ENCODE data around the gene KIAA1191.

Gene KIAA1191

DNA sequence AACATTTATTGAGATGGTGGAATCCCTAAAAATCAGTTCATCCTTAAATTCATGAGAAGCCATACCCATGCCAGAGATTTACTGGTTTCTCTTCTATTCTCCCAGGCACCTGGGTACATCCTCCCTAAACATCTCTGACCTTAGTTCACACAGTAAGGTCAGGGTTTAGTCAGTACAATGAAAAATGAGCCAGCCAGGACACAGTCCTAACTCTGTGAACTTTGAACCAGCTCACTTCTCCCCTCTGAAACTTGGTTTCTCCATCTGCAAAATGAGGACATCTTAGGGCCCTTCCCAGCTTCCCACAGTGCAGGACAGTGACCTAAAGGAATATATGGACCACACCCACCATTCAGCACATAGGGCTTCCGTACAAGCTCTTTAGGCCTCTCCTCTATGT lies 24.9 kb upstream of the KIAA1191 start:
- peaks cover 0 to 67% (median 58%) of the 10 kb centered on the region in 11 experiments; a peak in 20 of 22 replicates for H4K20me1 ChIP-seq
- H3K9ac ChIP-seq: peak overlapping the region; percentile 91 to 99 (median 97); a peak in 20 of 22 replicates
- H3K4me3 ChIP-seq: peak overlapping the region in 9 of 10 experiments; percentile 77 to 91 (median 85); a peak in 17 of 20 replicates
- TF ChIP-seq Cebpa-rat (IDR thresholded peaks at IDR 0.05): no peak
- H3K4me1 ChIP-seq: peaks cover 32 to 56% (median 40%) of the 10 kb centered on the region in 10 experiments
- H3K9me3 ChIP-seq (replicated peaks in 1 of 11): no peaks in the 10 kb centered on the region
- peak overlapping the region; percentile 83 to 100 (median 94) for H3K4me2 ChIP-seq
- peak overlapping the region in 1 of 11 experiments; percentile 99; a peak in 1 of 22 replicates for H3K27ac ChIP-seq
- H3K27me3 ChIP-seq: no peaks in the 10 kb centered on the region
- peaks cover 51 to 78% (median 74%) of the 10 kb centered on the region in 11 experiments for H3K36me3 ChIP-seq

DNA sequence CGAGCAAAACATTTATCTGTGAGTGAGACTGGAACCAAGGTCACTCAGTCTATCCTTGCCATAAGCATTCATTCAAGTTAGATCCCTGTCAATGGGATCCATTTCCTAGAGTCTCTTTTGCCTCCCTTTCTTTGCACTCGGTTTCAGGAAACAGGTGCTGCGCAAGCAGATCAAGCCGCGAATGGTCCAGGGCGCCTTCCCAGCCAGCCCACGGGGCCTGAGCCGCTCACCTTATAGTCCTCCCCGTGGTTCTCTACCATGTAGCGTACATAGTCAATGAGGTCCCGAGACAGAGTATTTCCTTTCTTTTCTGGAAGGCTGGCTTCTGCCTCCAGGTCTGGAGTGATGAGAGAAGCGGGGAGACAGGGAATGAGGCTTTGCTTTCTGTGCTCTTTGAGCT lies 23.4 kb upstream of the KIAA1191 start:
- H3K9ac ChIP-seq: peak overlapping the region in 2 of 11 experiments; percentile 26 to 46; a peak in 2 of 22 replicates
- H3K4me2 ChIP-seq: peak overlapping the region in 9 of 11 experiments; percentile 21 to 100 (median 94); a peak in 13 of 22 replicates
- H3K27me3 ChIP-seq: no peaks in the 10 kb centered on the region
- H3K4me3 ChIP-seq: no peak overlapping the region
- no peak overlapping the region for H3K27ac ChIP-seq
- H3K4me1 ChIP-seq: peaks cover 30 to 42% (median 34%) of the 10 kb centered on the region in 10 experiments
- peaks cover 0 to 82% (median 58%) of the 10 kb centered on the region in 11 experiments; a peak in 20 of 22 replicates for H4K20me1 ChIP-seq
- no peak for TF ChIP-seq Cebpa-rat (IDR thresholded peaks at IDR 0.05)
- no peaks in the 10 kb centered on the region for H3K9me3 ChIP-seq (replicated peaks in 1 of 11)
- peaks cover 61 to 75% (median 70%) of the 10 kb centered on the region in 11 experiments for H3K36me3 ChIP-seq

DNA sequence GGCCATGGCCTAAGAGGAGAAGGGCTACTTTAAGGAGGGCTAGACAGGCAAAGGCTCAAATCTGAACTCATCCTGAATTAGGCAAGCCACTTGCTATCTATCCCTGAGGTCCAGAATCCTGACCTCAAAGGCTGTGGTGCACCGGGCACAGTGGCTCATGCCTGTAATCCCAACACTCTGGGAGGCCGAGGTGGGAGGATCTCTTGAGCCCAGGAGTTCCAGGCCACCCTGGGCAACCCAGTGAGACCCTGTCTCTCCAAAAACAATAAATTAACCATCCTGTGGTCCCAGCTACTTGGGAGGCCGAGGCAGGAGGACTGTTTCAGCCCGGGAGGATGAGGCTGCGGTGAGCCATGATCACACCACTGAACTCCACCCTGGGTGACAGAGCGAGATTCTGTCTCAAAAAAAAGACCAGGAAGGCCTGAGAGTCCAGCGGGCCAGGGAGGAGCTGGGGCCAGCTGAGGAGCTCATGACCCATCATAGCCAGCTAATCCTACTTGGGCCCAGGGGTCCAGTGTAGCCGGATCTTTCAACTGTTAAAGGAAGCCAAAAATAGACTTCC lies 22.9 kb upstream of the KIAA1191 start:
- no peak for TF ChIP-seq Cebpa-rat (IDR thresholded peaks at IDR 0.05)
- peaks cover 61 to 78% (median 72%) of the 10 kb centered on the region in 11 experiments for H3K36me3 ChIP-seq
- no peak overlapping the region for H3K27ac ChIP-seq

GRCh38 chr5:176383961-176384360 lies 22.4 kb upstream of the KIAA1191 start:
- H3K27me3 ChIP-seq: no peaks in the 10 kb centered on the region
- no peak overlapping the region for H3K4me2 ChIP-seq
- no peak overlapping the region for H3K4me3 ChIP-seq
- no peak for TF ChIP-seq Cebpa-rat (IDR thresholded peaks at IDR 0.05)
- H3K27ac ChIP-seq: no peak overlapping the region
- peaks cover 61 to 83% (median 77%) of the 10 kb centered on the region in 11 experiments for H3K36me3 ChIP-seq
- 0 out of 22 replicates have a peak overlapping the region, but pooled peaks of 1 of the 11 experiments have one; percentile 26 for H3K9ac ChIP-seq
- peaks cover 25 to 42% (median 29%) of the 10 kb centered on the region in 10 experiments for H3K4me1 ChIP-seq
- H3K9me3 ChIP-seq (replicated peaks in 1 of 11): no peaks in the 10 kb centered on the region
- H4K20me1 ChIP-seq: peaks cover 0 to 91% (median 58%) of the 10 kb centered on the region in 11 experiments; a peak in 20 of 22 replicates

More for the DNA sequence above, 22.9 kb upstream of the KIAA1191 start:
- Histone ChIP-seq H3K9me3 (replicated peaks in 1 of 11) (no peaks in the 10 kb centered on the region), H3K4me2 (peak overlapping the region in 2 of 11 experiments; percentile 12 to 88; a peak in 2 of 22 replicates), H3K4me1 (peaks cover 25 to 42% (median 29%) of the 10 kb centered on the region in 10 experiments), H3K4me3 (no peak overlapping the region), H3K27me3 (no peaks in the 10 kb centered on the region), H4K20me1 (peaks cover 0 to 88% (median 58%) of the 10 kb centered on the region in 11 experiments; a peak in 20 of 22 replicates), H3K9ac (peak overlapping the region in 1 of 11 experiments; percentile 26; a peak in 2 of 22 replicates)

DNA sequence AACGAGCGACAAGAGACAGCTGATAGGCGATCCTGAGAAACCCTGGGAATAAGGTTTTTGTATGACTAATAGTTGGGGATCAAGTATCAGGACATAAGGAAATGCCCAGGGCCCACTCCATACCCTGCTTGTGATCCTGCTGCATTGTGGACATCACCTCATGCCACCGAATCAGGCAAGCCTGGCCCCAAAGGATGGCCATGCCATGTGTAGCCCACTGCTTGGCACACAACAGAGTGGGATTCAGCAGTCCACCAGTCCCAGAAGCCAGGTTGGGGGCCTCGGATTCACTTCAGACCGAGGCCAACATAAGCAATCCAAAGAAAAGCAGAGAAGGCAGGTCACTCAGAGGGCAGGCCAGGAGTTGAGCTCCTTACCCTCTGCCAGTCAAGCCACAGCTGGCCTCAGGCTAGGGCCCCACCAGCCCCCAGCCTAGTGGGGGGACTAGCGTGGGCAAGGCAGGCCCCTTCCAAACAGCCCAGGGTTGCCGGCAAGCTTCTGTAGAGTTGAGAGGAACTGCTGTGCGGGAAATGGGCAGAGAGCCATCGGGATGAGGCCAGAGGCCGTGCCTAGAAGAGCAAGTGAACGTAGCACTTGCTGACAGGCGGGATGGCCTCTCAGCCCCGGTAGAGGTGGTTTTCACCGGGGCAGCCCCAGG lies 21.8 kb upstream of the KIAA1191 start:
- Histone ChIP-seq H3K4me3 (no peak overlapping the region), H4K20me1 (peaks cover 0 to 91% (median 58%) of the 10 kb centered on the region in 11 experiments; a peak in 20 of 22 replicates), H3K9me3 (replicated peaks in 1 of 11) (no peaks in the 10 kb centered on the region), H3K27ac (no peak overlapping the region), H3K27me3 (no peaks in the 10 kb centered on the region), H3K4me2 (no peak overlapping the region), H3K4me1 (peaks cover 25 to 42% (median 29%) of the 10 kb centered on the region in 10 experiments), H3K9ac (no peak overlapping the region), H3K36me3 (peaks cover 61 to 88% (median 83%) of the 10 kb centered on the region in 11 experiments)
- TF ChIP-seq Cebpa-rat (IDR thresholded peaks at IDR 0.05): no peak

DNA sequence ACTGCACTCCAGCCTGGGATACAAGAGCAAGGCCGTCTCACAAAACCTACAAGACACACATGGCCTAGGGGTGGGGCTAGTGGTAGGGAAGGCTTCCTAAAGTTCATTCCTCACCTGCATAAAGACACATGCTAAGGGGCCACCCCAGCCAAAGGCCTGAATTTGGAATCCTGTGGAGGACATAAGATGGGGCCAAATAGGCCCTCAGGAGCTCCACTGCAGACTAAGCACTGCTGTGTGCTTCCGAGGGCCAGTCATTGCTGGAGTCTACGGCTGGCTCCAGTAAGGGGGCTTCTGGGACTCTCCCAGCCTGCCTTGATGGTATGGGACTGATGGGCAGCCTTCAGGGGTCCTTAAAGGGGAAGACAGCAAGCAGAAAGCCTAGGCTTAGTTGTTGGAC lies 21.2 kb upstream of the KIAA1191 start:
- no peak overlapping the region for H3K4me3 ChIP-seq
- no peaks in the 10 kb centered on the region for H3K27me3 ChIP-seq
- H3K9ac ChIP-seq: no peak overlapping the region
- H3K9me3 ChIP-seq (replicated peaks in 1 of 11): no peaks in the 10 kb centered on the region
- peaks cover 0 to 93% (median 58%) of the 10 kb centered on the region in 11 experiments; a peak in 20 of 22 replicates for H4K20me1 ChIP-seq
- no peak for TF ChIP-seq Cebpa-rat (IDR thresholded peaks at IDR 0.05)
- H3K4me1 ChIP-seq: peaks cover 25 to 42% (median 29%) of the 10 kb centered on the region in 10 experiments
- peaks cover 61 to 94% (median 86%) of the 10 kb centered on the region in 11 experiments for H3K36me3 ChIP-seq
- H3K4me2 ChIP-seq: no peak overlapping the region
- no peak overlapping the region for H3K27ac ChIP-seq

DNA sequence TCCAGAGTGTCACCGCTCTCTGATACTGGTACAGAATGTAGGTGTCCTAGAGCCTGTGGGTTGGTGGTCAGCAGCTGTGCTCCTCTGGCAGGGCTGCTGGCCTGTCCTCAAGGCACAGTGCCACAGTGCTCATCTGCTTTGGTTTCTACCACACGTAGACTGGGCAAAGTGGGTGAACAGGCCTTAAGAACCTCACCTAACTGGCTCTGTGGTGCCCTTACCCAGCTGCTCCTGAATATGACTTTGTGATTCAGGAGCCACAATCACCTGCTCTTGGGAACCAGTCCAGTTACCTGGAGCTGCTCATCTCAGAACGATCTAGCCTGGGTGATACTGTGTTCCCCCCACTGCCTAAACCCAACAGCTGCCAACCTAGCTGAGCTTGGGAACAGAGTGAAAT lies 20.4 kb upstream of the KIAA1191 start:
- peaks cover 61 to 95% (median 83%) of the 10 kb centered on the region in 11 experiments for H3K36me3 ChIP-seq
- H4K20me1 ChIP-seq: peaks cover 0 to 86% (median 53%) of the 10 kb centered on the region in 11 experiments; a peak in 20 of 22 replicates
- no peak overlapping the region for H3K4me2 ChIP-seq
- H3K9ac ChIP-seq: no peak overlapping the region
- no peaks in the 10 kb centered on the region for H3K9me3 ChIP-seq (replicated peaks in 1 of 11)
- no peaks in the 10 kb centered on the region for H3K27me3 ChIP-seq
- no peak overlapping the region for H3K4me3 ChIP-seq
- H3K4me1 ChIP-seq: peaks cover 20 to 36% (median 22%) of the 10 kb centered on the region in 10 experiments
- no peak for TF ChIP-seq Cebpa-rat (IDR thresholded peaks at IDR 0.05)
- no peak overlapping the region for H3K27ac ChIP-seq

DNA sequence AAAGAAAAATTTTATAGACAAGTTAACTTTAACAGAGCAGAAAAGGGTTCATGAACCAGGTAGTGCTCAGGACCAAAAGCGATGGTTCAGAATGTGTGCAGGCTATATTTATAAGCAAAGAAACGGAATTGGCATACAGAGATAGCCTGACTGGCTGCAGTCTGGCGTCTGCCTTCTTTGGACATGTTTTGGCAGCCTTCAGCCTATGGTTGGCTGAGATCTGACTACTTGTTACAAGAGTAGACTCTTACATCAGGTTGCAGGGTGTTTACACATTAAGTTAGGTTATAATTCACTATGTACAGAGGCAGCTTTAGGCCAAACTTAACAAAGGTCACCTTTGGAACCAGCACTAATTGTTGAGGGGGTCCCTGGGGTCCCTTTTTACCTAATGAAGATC lies 19.9 kb upstream of the KIAA1191 start:
- no peak overlapping the region for H3K27ac ChIP-seq
- no peak overlapping the region for H3K4me2 ChIP-seq
- TF ChIP-seq Cebpa-rat (IDR thresholded peaks at IDR 0.05): no peak
- H4K20me1 ChIP-seq: peaks cover 0 to 81% (median 47%) of the 10 kb centered on the region in 11 experiments; a peak in 20 of 22 replicates
- peaks cover 14 to 31% (median 17%) of the 10 kb centered on the region in 10 experiments for H3K4me1 ChIP-seq
- H3K4me3 ChIP-seq: no peak overlapping the region
- H3K9me3 ChIP-seq (replicated peaks in 1 of 11): no peaks in the 10 kb centered on the region
- H3K27me3 ChIP-seq: no peaks in the 10 kb centered on the region
- peaks cover 58 to 93% (median 77%) of the 10 kb centered on the region in 11 experiments for H3K36me3 ChIP-seq
- no peak overlapping the region for H3K9ac ChIP-seq

- Histone ChIP-seq H4K20me1 (peaks cover 0 to 65% (median 32%) of the 10 kb centered on the region in 11 experiments; a peak in 19 of 22 replicates), H3K36me3 (peaks cover 43 to 88% (median 67%) of the 10 kb centered on the region in 11 experiments), H3K27ac (no peak overlapping the region), H3K9me3 (replicated peaks in 1 of 11) (no peaks in the 10 kb centered on the region), H3K4me1 (peaks cover 0 to 15% (median 1%) of the 10 kb centered on the region in 10 experiments; a peak in 13 of 20 replicates), H3K4me3 (no peak overlapping the region), H3K4me2 (no peak overlapping the region), H3K27me3 (no peaks in the 10 kb centered on the region), H3K9ac (0 out of 22 replicates have a peak overlapping the region, but pooled peaks of 1 of the 11 experiments have one; percentile 3)
- no peak for TF ChIP-seq Cebpa-rat (IDR thresholded peaks at IDR 0.05)
Observed at GRCh38 chr5:176379881-176380280, 18.3 kb upstream of the KIAA1191 start.
